ENCODE results near the gene HPSE2.

Gene HPSE2

DNA sequence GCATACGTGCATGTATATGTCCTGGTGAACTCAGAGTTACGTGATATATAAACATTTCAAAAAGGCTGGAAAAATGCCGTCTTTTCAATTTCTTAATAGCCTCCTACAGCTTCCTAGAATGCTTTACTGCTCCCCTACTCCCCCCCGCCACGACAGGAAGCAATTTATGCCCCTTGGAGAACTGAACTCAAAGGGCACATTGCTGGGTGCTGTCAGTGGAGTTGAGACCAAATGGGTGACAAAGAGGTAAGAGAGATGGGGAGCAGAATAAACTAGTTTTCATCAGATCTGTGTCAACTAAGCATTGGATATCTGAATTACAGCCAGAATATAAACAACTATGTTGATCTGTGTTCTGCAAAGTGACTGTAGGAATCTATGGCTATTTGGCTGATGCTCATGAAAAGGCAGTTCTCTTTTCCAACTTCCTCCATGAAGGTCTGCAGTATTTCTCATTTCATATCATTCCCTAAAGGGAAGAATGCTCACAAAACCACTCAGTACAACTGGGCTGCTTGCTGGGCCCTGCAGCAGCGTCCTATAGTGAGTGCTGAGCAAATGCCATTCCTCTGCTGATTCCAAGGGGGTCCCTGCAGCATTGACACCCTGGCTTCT, 617.6 kb downstream of the HPSE2 start:
- no peak for DNase-seq (ENCODE audit: low read depth)

DNA sequence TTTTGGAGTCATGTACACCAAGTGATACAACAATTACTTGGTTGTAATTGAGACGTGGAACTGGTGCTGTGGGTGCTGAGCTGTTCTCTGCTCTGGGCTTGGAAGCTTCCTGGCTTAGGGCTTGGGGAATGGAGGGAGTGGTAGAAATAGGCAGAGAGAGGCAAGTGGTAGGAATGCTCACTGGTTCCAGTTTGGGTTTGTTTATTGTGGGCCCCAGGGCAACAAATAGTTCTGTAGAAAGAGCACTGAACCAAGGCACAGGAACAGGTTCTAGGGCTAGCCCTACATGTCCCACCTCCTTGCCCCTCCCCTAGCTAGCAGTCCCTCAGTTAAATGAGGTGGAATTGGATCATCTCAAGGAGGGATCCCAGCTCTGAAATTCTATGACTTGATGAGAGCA, 622.2 kb downstream of the HPSE2 start:
- no peak for DNase-seq (ENCODE audit: low read depth)

GRCh38 chr10:98611436-98611835, 624.2 kb downstream of the HPSE2 start:
- no peak for DNase-seq (ENCODE audit: low read depth)

DNA sequence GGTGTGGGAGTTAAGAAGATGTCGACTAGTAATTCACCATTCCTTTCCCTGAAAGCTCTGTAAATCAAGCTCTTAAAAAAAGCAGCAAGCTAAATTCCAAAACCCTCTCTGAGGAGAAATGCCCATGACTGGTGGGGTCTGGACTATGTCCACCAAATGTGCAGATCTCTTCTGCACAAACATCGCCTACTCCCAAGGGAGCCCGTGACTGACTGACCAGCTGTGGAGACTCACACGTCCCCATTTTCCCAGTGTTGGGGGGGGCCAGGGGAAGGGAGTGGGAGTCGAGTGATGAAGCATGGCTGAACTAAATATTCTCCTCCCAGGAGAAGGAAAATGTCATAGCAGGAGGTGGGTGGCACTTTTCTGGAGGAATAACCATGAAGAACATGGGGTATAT, 624.8 kb downstream of the HPSE2 start:
- no peak for DNase-seq (ENCODE audit: low read depth)

DNA sequence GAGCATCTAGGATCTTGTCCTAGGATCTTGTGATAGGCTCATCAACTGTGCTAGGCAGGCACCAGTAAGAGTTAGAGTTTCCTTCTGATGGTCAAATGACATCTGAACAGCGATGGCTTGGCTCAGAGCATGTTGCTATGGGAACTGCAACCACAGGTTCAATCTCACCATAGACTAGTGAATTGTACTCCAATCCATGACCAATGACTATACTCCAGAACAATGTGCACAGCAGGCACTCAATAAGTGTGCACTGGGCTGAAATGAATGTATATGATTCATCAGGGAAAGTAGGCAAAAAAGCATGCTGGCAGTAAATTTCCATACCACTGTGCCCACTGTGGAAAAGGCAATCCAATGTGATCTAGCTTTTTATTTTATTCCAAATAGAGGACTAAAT, 625.4 kb downstream of the HPSE2 start:
- DNase-seq (ENCODE audit: low read depth) = no peak

- DNase-seq (ENCODE audit: low read depth) = no peak
These were observed 626.4 kb downstream of the HPSE2 start for GRCh38 chr10:98609265-98609664.

- no peak for DNase-seq (ENCODE audit: low read depth)
These were observed 627.2 kb downstream of the HPSE2 start for GRCh38 chr10:98608411-98608810.

- DNase-seq (ENCODE audit: low read depth) = no peak
These were observed 633.4 kb downstream of the HPSE2 start for GRCh38 chr10:98602224-98602623.

DNA sequence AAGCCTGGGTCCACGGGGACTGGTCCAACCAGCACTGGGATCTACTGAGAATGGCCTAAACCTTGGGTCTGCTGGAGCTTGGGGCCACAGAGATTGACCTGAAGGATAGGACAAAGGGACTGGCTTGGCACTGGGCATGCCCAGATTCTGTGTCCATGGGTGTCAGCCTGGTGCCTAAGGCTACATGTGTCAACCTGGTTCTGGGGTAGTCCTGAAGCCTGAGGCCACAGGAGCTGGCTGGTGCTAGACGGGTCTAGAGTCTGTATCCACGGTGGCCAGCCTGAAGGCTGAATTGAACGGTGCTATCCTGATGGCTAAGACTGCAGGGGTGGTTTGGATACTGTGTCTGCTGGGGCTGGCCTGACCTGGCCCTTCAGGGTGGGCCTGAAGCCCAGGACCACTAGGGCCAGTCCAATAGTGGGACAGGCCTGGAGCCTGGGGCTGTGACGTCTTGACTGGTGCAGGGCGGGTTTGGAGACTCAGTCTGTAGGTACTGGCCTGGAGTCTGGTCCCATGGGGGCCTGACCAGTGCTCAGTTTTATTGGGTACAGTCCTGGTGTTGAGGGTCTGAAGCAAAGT, 636.5 kb downstream of the HPSE2 start:
- DNase-seq (ENCODE audit: low read depth) = no peak

DNA sequence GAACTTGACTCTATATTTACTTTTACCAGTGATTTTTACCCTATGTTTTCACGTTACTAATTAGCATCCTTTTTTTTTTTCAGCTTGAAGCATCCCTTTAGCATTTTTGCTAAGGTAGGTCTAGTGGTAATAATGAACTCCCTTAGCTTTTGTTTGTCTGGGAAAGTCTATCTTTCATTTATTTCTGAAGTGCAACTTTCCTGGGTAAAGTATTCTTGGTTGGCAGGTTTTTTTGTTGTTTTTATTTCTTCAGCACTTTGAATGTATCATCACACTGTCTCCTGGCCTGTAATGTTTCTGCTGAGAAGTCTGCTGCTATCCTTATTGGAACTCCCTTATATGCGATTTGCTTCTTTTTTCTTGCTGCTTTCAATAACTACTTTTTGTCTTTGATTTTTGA, 639.2 kb downstream of the HPSE2 start:
- DNase-seq (ENCODE audit: low read depth) = no peak

- no peak for DNase-seq (ENCODE audit: low read depth)
These were observed 646.0 kb downstream of the HPSE2 start for GRCh38 chr10:98589691-98590090.

DNA sequence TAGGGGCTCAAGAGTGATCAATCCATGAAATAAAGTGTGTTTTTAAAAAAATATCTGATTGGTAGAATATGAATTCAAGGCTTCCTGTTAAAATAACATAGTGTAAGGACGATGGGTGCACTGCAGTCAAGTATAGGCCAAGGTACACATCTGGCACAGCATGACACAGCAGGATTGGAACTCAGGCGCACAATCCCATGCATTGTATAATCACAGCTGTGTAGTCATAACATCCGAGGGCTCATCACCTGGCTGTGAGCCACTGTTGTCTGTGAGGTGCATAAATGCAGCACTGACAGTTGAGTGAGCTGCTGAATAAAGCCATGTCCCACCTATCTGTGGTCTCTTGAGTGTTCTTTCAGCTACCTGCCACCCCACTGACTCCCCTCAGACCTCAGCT, 646.6 kb downstream of the HPSE2 start:
- no peak for DNase-seq (ENCODE audit: low read depth)

DNA sequence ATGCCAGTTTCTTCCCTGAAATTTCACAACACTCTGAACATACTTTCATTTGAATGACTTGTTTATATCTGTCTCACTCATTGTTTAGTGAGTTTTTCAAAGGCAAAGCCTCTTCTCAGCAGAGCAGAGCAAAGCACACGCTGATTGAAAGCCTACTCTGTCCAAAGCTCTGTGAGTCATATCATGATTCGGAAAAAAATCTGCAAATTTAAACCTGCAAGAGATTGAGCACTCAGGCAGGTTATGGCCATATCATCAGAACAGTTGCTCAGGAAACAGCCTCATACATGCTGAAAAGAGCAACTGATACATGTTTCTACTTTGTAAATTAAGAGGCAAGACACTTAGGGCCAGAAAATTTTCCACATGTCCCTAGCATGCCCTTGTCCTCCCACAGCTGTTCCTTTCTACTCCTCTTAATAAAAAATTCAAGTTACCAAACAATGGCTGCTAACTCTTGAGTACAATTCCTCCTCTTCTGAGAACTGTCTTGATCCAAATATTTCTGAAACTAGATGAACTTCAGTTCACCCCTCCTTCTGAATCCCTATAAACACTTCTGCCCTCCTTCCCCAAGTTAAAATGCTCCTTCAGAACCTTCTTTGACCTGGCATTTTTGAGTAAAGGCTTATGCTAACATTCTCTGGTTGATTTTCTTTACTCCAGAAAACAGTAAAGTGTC, 648.4 kb downstream of the HPSE2 start:
- no peak for DNase-seq (ENCODE audit: low read depth)

GRCh38 chr10:98586096-98586495, 649.6 kb downstream of the HPSE2 start:
- no peak for DNase-seq (ENCODE audit: low read depth)

- no peak for DNase-seq (ENCODE audit: low read depth)
These were observed 653.3 kb downstream of the HPSE2 start for GRCh38 chr10:98582363-98582762.

- no peak for DNase-seq (ENCODE audit: low read depth)
These were observed 658.1 kb downstream of the HPSE2 start for GRCh38 chr10:98577578-98577977.

DNA sequence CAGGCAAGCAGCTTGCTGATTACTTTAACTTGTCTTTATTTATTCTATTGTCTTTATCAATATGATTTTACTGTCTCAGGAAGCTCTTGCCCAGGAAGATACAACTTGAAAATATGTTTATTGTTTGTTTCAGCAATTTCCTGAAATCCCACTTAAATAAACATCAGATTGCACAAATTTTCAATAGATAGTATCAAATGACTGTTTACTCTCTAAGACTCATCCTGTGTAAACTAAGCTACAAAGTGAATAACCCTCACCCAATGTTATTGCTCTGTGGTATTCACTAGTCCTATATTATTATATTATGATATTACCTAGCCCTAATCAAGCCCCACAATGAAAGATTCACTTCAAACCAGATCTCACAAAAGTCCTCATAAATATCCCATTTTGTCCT, 658.5 kb downstream of the HPSE2 start:
- DNase-seq (ENCODE audit: low read depth) = no peak

DNA sequence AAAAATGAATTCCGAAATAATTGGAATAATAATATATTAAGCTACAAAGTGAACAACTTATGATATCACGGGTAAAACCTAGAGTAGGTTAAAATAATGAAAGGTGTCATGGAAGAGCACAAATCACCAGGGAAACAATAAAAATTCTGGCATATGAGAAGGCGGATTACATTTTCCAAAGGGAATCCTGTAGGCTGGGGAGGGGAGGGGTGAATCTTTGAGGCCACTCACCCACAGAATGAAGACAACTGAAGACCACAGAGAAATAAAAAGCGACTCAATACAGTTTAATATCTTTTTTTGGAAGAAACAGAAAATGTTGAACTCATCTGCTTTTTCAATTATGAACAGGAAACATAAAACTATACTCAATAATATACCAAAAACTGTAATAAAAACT, 659.6 kb downstream of the HPSE2 start:
- no peak for DNase-seq (ENCODE audit: low read depth)

GRCh38 chr10:98572594-98572993, 663.1 kb downstream of the HPSE2 start:
- DNase-seq (ENCODE audit: low read depth) = no peak

DNA sequence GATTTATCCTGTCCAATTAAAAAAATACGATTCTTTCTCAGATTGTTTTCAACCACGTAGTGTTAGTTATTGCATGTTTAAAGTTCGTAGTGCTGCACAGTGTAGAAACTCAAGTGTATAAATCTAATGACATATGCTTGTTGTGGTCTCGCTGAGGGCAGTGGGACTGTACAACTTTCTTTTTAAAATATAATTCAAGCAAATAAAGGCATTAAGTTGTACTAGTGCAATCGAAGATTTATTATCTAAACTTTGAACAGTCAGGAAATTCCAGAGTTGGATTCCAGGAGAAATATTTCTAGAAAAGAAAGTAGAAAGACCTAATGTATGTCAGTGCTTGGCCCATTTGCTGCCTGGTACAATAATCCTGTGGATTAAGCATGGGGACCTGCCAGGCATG, 664.8 kb downstream of the HPSE2 start:
- DNase-seq (ENCODE audit: low read depth) = no peak

DNA sequence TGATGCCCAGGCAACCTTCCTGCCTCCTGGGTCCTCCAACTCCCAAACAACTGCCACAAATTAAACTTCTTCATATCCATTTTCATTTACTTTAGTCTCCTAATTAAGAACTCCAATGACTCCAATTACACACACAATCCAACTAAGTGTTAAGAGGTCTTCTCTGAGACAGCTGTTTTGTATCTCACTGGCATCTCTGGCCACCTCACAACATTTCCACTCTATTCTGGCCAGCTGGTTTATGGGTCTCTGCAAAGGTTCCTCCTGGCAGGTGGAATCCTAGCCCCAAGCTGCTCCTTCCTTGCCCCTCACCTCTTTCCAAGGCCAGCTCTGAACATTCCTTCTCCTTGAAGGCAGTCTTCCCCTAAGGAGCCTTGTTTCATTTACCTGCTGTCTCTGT, 665.8 kb downstream of the HPSE2 start:
- no peak for DNase-seq (ENCODE audit: low read depth)

DNA sequence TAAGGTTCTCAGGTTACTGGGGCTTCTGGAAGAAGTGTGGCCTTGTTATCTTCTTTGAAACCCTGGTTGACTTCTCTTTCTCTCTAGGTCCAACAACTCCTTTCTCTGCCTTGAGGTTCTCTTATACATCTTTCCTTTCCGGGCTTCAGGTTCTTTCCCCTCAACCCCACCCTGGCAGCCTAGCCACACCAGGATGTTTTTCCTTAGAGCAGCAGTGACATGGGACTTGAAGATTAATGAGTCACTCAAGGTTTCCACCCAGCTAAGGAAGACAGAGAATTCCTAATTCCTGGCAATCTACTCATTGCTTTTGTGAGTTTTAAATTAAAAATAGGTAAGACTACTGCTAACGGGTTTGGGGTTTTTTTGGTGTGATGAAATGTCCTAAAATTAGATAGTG, 667.1 kb downstream of the HPSE2 start:
- DNase-seq (ENCODE audit: low read depth) = no peak

DNA sequence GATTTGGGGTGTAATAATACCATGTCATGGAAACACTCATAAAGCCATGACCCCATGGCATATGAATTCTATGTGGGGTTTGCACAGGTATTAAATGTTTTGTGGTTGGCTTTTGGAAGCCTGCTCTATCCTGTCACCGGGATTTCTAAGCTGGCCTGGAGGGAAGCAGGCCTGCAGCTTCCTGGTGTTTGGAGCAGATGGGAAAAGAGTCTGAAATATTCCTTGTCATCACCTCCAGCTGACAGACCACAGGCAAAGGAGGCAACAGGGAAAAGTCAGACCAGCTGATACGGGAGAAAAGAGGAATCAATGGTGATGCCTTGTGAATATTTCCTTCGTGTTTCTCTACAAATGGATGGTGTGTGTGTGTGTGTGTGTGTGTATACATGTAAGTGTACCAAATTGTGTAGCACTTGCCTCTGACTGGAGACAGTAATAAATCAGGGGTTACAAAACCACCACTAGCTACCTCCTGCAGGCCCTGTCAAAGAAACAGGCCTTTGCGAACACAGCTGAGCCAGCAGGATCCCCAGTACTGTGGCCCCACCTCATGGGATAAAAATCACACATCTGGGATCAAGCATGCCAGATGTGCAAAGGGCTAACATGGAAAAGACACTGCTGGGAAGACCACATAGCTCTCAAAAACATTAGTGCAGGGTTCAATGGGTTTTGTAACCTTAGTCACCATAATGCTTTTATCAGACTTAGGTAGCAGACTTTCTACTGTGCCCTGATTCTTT, 668.1 kb downstream of the HPSE2 start:
- no peak for DNase-seq (ENCODE audit: low read depth)

All from HS-27A (cell line).